A673 (cell line): ENCODE measurements around the gene FZD7. TPM values are rescaled to one million over a fixed set of nuclear protein-coding genes. Genes with fewer than 3 reads are reported as not detected.

Experiments used
- BruUV-seq: library from RNA; stranded (reverse); fragments of 400-500 nt; replicated peaks from 2 replicates; lab custom pipeline; 2021; lab: Mats Ljungman, UMichigan
- CTCF ChIA-PET: fragments of 300-600 bp; sonication (Branson Sonifier 250); formaldehyde crosslinking; loops from one replicate; lab custom pipeline; 2022; ENCODE audit warnings: antibody characterized with exemption; lab: Charles Lee
- POLR2A ChIA-PET: fragments of 300-600 bp; sonication (Branson Sonifier 250); formaldehyde crosslinking; loops from one replicate; lab custom pipeline; 2022; ENCODE audit warnings: antibody characterized with exemption; ENCODE audit not compliant: low non-redundant PET; lab: Charles Lee
- DNase-seq: peaks from one replicate; pipeline ENCODE4 v3.0.0-alpha.2; 2015; ENCODE audit warnings: low spot score
- H3K27ac ChIP-seq: fragments of 200-600 bp; sonication (generic); 2 replicates; pipeline ENCODE4 v1.5.1; 2016; ENCODE audit warnings: mixed run types, low read depth, mild to moderate bottlenecking, mixed read lengths, antibody characterized with exemption, low read length; ENCODE audit not compliant: poor library complexity, severe bottlenecking
- H3K27me3 ChIP-seq: fragments of 200-600 bp; sonication (generic); replicated peaks from 2 replicates; pipeline ENCODE4 v1.6.1; 2017; ENCODE audit warnings: mixed run types, low read depth, mild to moderate bottlenecking, mixed read lengths, antibody characterized with exemption, low read length; ENCODE audit not compliant: insufficient read depth, poor library complexity
- H3K36me3 ChIP-seq: fragments of 200-600 bp; sonication (generic); 2 replicates; pipeline ENCODE4 v1.6.1; 2016; ENCODE audit warnings: mixed run types, mild to moderate bottlenecking, mixed read lengths, antibody characterized with exemption, low read length; ENCODE audit not compliant: insufficient read depth, poor library complexity, severe bottlenecking
- H3K4me1 ChIP-seq: fragments of 200-600 bp; sonication (generic); 2 replicates; pipeline ENCODE4 v1.6.1; 2017; ENCODE audit warnings: mixed run types, mild to moderate bottlenecking, mixed read lengths, antibody characterized with exemption, low read length; ENCODE audit not compliant: insufficient read depth, poor library complexity, severe bottlenecking
- H3K4me3 ChIP-seq: fragments of 200-600 bp; sonication (generic); 2 replicates; pipeline ENCODE4 v1.5.1; 2016; ENCODE audit warnings: low read depth, mixed run types, mild to moderate bottlenecking, mixed read lengths, low read length; ENCODE audit not compliant: poor library complexity, severe bottlenecking
- H3K9me3 ChIP-seq: fragments of 200-600 bp; sonication (generic); 2 replicates; pipeline ENCODE4 v1.6.1; 2016; ENCODE audit warnings: mixed run types, low read depth, mild to moderate bottlenecking, mixed read lengths, antibody characterized with exemption, low read length; ENCODE audit not compliant: poor library complexity, severe bottlenecking
- EZH2 ChIP-seq: fragments of 200-600 bp; sonication (generic); IDR thresholded peaks from 2 replicates; pipeline ENCODE4 v1.6.1; 2017; ENCODE audit warnings: borderline replicate concordance, low read depth, mild to moderate bottlenecking, mixed read lengths, antibody characterized with exemption, low read length; ENCODE audit not compliant: poor library complexity, severe bottlenecking
- intact Hi-C: fragments of 100-400 bp; cut with micrococcal nuclease; formaldehyde crosslinking; loops from one replicate; pipeline ENCODE4 v1.10.0; 2022; ENCODE audit not compliant: unreplicated experiment
- total RNA-seq: library from RNA; stranded (reverse); gene quantifications from 2 replicates; pipeline ENCODE4 v1.2.3, GENCODE V29; 2021
- TF ChIP-seq, protein P1 (sequence below): fragments of 300-800, 200-600 bp; sonication (generic); conservative IDR thresholded peaks from 2 replicates; pipeline ENCODE4 v1.5.1; 2017; ENCODE audit warnings: low read depth, mild to moderate bottlenecking, antibody characterized with exemption, low read length, moderate library complexity, mixed read lengths

The FZD7 gene
- total RNA-seq, 1 experiment from 2014 or later: 14.1 TPM

DNA sequence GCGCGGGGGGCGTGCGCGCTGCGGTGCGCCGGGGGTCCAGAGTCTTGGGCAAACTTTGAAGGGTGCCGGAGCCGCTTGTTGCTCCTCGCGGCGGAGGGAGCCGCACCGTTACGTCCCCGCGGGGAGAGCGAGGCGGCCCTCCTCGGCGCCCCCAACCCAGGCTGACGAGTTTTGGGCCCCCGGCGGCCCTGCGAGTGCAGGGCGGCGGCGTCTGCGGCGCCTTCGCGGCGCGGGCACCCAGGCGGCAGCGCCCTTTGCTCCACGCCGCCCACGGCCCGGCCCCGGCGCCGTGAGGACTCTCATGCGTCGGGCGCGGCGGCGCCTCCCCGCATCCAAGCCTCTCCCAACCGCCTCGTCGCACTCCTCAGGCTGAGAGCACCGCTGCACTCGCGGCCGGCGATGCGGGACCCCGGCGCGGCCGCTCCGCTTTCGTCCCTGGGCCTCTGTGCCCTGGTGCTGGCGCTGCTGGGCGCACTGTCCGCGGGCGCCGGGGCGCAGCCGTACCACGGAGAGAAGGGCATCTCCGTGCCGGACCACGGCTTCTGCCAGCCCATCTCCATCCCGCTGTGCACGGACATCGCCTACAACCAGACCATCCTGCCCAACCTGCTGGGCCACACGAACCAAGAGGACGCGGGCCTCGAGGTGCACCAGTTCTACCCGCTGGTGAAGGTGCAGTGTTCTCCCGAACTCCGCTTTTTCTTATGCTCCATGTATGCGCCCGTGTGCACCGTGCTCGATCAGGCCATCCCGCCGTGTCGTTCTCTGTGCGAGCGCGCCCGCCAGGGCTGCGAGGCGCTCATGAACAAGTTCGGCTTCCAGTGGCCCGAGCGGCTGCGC lies 814 bp downstream of the FZD7 start:
- H3K27me3 ChIP-seq: no peaks in the 10 kb centered on the region
- peak overlapping the region; percentile 88 for H3K27ac ChIP-seq
- no TSS peak for BruUV-seq
- ChIA-PET POLR2A (interaction anchor here (0.6 kb wide), 1 partner anchor 107 kb away, joined by 3 read pairs; no protein-coding TSS in a partner anchor), CTCF (no interaction called here)
- intact Hi-C loops: loop anchor here (2.0 to 5.0 kb wide), 2 partner anchors 152 to 238 kb away; no protein-coding TSS in a partner anchor
- H3K9me3 ChIP-seq: no peaks in the 10 kb centered on the region
- TF ChIP-seq, protein P1, sequence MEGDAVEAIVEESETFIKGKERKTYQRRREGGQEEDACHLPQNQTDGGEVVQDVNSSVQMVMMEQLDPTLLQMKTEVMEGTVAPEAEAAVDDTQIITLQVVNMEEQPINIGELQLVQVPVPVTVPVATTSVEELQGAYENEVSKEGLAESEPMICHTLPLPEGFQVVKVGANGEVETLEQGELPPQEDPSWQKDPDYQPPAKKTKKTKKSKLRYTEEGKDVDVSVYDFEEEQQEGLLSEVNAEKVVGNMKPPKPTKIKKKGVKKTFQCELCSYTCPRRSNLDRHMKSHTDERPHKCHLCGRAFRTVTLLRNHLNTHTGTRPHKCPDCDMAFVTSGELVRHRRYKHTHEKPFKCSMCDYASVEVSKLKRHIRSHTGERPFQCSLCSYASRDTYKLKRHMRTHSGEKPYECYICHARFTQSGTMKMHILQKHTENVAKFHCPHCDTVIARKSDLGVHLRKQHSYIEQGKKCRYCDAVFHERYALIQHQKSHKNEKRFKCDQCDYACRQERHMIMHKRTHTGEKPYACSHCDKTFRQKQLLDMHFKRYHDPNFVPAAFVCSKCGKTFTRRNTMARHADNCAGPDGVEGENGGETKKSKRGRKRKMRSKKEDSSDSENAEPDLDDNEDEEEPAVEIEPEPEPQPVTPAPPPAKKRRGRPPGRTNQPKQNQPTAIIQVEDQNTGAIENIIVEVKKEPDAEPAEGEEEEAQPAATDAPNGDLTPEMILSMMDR: no peak
- no peak for TF ChIP-seq EZH2
- H3K4me3 ChIP-seq: peak overlapping the region; percentile 85
- peak; percentile 73 for DNase-seq
- peaks cover 45% of the 10 kb centered on the region for H3K4me1 ChIP-seq
- no peaks in the 10 kb centered on the region for H3K36me3 ChIP-seq

DNA sequence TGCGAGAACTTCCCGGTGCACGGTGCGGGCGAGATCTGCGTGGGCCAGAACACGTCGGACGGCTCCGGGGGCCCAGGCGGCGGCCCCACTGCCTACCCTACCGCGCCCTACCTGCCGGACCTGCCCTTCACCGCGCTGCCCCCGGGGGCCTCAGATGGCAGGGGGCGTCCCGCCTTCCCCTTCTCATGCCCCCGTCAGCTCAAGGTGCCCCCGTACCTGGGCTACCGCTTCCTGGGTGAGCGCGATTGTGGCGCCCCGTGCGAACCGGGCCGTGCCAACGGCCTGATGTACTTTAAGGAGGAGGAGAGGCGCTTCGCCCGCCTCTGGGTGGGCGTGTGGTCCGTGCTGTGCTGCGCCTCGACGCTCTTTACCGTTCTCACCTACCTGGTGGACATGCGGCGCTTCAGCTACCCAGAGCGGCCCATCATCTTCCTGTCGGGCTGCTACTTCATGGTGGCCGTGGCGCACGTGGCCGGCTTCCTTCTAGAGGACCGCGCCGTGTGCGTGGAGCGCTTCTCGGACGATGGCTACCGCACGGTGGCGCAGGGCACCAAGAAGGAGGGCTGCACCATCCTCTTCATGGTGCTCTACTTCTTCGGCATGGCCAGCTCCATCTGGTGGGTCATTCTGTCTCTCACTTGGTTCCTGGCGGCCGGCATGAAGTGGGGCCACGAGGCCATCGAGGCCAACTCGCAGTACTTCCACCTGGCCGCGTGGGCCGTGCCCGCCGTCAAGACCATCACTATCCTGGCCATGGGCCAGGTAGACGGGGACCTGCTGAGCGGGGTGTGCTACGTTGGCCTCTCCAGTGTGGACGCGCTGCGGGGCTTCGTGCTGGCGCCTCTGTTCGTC lies 1.7 kb downstream of the FZD7 start:
- CTCF ChIA-PET: interaction anchor here (0.5 to 0.6 kb wide), 2 partner anchors 142 to 342 kb away, joined by 3 read pairs; no protein-coding TSS in a partner anchor
- DNase-seq: peak; percentile 83
- H3K4me3 ChIP-seq: peak overlapping the region; percentile 85
- TF ChIP-seq, protein P1: peak; percentile 82
- TF ChIP-seq EZH2: no peak
- H3K27ac ChIP-seq: no peak overlapping the region
- no peaks in the 10 kb centered on the region for H3K9me3 ChIP-seq
- no peaks in the 10 kb centered on the region for H3K27me3 ChIP-seq
- peaks cover 48% of the 10 kb centered on the region for H3K4me1 ChIP-seq
- BruUV-seq: no TSS peak
- POLR2A ChIA-PET: interaction anchor here (0.7 kb wide), 1 partner anchor 107 kb away, joined by 8 read pairs; no protein-coding TSS in a partner anchor
- H3K36me3 ChIP-seq: no peaks in the 10 kb centered on the region
- intact Hi-C loops: loop anchor here (2.0 kb wide), 1 partner anchor 239 kb away; no protein-coding TSS in a partner anchor

DNA sequence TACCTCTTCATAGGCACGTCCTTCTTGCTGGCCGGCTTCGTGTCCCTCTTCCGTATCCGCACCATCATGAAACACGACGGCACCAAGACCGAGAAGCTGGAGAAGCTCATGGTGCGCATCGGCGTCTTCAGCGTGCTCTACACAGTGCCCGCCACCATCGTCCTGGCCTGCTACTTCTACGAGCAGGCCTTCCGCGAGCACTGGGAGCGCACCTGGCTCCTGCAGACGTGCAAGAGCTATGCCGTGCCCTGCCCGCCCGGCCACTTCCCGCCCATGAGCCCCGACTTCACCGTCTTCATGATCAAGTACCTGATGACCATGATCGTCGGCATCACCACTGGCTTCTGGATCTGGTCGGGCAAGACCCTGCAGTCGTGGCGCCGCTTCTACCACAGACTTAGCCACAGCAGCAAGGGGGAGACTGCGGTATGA lies 2.3 kb downstream of the FZD7 start:
- CTCF ChIA-PET: interaction anchor here (0.5 kb wide), 1 partner anchor 341 kb away, joined by 3 read pairs; no protein-coding TSS in a partner anchor
- H3K4me3 ChIP-seq: peak overlapping the region; percentile 85
- no peak overlapping the region for H3K27ac ChIP-seq
- BruUV-seq: no TSS peak
- no peaks in the 10 kb centered on the region for H3K27me3 ChIP-seq
- no peak for DNase-seq
- H3K9me3 ChIP-seq: no peaks in the 10 kb centered on the region
- no peaks in the 10 kb centered on the region for H3K36me3 ChIP-seq
- intact Hi-C loops: loop anchor here (2.0 kb wide), 2 partner anchors 143 to 239 kb away; no protein-coding TSS in a partner anchor
- POLR2A ChIA-PET: interaction anchor here (0.7 kb wide), 1 partner anchor 108 kb away, joined by 8 read pairs; no protein-coding TSS in a partner anchor
- H3K4me1 ChIP-seq: peaks cover 45% of the 10 kb centered on the region
- TF ChIP-seq EZH2: no peak
- TF ChIP-seq, protein P1: no peak
